Activated CD4-positive, alpha-beta T cell treated with anti-CD3 and anti-CD28 coated beads, Interleukin-2, Interleukin-6, amounts not matched to agents 100 ng/mL and 50 ng/mL, durations not matched to agents 16 hours and 8 hours (primary cell): Measurements from ENCODE around the gene WDR55.
A peak's percentile ranks its signal among the peaks of the same experiment; 100 is the strongest.
"Not testable (repeated sequence)": the region's sequence is repeated elsewhere in the genome, so short reads cannot be mapped to it uniquely, and the experiment has no call there.

Source experiments
- DNase-seq: peaks from one replicate; pipeline ENCODE4 v3.0.0-alpha.2; 2020

Gene WDR55, protein sequence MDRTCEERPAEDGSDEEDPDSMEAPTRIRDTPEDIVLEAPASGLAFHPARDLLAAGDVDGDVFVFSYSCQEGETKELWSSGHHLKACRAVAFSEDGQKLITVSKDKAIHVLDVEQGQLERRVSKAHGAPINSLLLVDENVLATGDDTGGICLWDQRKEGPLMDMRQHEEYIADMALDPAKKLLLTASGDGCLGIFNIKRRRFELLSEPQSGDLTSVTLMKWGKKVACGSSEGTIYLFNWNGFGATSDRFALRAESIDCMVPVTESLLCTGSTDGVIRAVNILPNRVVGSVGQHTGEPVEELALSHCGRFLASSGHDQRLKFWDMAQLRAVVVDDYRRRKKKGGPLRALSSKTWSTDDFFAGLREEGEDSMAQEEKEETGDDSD

DNA sequence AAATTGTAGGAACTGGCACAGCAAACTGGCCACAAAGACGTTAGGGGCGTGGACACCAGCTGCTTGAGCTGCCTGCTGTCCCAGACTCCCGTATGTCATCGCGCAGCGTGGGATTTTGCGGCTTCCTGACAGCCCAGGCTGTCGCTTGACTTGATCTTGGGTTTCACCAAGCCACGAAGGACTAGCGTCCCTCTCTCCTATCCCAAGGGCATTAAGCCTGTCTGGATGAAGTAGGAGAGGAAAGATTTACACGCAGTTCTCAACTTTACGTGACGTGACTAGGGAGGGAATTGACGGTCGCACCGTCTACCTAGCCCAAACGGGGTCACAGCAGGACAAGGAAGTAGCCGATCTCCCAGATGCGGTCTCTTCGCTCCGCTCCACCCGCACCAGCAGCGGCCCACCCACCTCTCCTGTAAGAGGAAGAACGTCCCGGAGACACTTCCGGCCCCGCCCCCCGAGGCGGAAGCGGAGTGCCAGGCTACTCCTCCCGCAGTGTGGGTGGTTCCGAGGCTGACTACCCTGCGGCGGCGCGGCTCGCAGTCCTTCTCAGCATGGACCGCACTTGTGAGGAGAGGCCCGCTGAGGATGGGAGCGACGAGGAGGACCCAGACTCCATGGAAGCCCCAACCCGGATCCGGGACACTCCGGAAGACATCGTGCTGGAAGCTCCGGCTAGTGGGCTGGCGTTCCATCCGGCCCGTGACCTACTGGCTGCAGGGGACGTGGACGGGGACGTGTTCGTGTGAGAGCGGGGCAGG is at the start of gene WDR55:
Gene WDR55, plus strand, starts transcription at position 546 of the 761 bp plus-strand sequence. Its CDS starts 9 bp downstream, at position 555.
- peak; percentile 97 for DNase-seq

DNA sequence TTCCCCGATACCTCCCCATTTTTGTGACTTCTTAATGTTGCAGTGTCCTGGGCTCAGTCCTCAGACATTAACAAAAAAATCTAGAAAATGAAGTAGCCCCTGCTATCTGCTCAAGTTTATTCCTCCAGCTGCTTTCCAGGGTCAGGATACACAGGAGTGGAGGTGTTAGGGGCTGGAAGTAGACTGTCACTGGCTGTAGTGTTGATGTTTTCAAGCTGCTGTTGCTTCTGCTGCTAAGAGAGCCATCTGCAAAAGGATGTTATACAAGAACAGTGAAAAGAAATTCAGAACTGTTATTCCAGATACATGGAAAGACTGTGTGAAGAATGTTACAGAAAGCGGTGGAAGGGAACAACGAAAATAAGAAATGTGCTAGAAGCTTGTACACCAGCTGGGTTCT is 42.4 kb upstream of the WDR55 start:
- no peak for DNase-seq

DNA sequence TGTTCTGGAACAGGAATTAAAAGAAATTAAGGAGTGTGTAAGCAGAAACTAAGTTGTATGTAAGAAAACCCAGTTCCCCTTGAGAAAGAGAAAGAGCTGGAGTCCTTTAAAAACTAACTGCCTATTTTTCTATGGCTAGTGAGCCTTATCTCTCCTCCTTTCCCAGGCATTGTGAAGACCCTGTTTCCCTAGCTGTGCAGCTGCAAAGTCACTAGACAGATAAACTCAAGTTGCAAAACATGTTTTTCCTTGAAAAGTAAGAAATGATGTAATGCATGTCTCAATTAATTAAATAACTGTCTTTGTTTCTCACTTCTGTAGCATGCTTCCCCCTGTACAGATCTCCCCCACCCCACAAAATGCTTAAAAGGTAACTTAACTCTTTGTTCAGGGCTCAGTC is 41.6 kb upstream of the WDR55 start:
- DNase-seq = not testable (repeated sequence)

DNA sequence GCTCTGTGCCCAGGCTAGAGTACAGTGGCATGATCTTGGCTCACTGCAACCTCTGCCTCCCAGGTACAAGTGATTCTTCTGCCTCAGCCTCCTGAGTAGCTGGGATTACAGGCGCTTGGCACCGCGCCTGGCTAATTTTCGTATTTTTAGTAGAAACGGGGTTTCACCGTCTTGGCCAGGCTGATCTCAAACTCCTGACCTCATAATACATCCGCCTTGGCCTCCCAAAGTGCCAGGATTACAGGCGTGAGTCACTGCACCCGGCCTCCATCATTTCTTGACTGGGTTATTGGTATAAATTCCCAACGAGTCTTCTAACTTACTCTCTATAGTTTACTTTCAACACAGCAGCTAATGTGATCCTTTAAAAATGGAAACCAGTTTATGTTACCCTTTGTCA is 39.8 kb upstream of the WDR55 start:
- DNase-seq = not testable (repeated sequence)

DNA sequence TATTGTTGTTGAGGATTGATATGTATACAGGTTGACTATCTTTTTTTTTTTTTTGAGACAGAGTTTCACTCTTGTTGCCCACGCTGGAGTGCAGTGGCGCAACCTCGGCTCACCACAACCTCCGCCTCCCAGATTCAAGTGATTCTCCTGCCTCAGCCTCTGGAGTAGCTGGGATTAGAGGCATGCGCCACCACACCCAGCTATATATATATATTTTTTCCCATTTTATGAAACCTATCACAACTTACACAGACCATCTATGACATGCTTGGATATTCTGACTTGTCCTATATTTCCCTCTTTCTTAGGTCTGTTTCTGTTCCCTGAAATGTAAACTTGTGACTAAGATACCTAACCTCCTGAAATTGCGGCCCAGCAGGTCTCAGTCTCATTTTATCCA is 36.7 kb upstream of the WDR55 start:
- DNase-seq = no peak

DNA sequence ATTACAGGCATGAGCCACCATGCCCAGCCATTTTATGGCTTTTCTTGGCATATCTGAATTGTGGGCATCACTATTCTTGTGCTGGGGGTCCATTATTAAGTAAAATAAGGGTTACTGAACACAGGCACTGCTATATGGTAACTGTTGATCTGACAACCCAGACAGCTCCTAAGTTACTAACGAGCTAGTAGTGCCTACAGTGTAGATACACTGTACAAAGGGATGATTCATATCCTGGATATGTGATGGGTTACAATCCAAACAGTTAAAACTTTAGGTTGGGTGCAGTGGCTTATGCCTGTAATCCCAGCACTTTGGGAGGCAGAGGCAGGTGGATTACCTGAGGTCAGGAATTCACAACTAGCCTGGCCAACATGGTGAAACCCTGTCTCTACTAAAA is 36.0 kb upstream of the WDR55 start:
- DNase-seq = no peak

DNA sequence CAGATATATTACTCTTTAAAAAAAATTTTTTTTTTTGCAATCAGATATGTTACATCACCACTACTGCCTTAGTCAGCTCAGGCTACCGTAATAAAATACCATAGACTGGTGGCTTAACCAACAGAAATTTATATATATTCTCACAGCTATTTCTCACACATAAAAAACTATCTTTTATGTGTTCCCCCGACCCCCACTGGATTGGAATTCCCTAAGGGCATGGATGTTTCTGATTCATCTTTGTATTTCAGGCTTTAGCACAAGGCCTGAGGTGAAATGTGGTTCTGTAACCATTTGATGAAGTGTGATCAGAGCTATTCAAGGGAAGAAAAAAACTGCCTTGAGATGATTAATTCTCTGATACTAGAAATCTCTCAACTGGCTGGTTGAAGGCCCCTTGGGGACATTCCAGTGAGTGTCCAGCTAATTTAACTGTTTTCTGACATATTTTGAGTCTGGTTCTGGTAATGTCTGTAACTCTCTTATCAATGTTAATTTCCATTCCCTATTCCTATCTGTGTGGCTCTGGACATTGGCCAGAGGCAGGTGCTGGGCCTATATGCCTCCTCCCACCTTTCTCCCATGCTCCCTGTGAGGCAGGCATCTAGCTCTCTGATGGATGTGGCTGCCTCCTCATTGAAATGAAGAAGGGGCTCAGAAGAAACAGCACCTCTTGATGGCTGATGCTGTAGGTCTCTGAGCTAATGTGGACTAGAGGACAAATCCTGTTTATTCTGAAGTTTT is 34.2 kb upstream of the WDR55 start:
- no peak for DNase-seq

DNA sequence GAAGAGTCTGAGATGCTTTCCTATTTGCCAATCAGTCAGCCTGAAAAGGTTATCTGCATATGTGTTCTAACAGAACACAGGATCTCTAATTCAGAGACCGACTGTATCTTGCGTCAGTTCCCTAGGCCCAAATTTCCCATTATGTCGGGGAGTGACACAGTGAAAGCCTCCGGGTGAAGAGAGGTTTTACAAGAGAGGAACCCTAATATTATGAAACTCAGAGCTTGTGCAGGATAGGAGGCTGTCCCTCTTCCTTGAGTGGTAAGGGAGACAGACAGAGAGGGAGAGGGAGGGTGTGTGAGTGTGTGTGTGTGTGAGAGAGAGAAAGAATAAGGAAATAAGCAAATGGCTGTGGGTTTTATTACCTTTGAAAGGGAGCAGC is 33.7 kb upstream of the WDR55 start:
- DNase-seq = no peak

DNA sequence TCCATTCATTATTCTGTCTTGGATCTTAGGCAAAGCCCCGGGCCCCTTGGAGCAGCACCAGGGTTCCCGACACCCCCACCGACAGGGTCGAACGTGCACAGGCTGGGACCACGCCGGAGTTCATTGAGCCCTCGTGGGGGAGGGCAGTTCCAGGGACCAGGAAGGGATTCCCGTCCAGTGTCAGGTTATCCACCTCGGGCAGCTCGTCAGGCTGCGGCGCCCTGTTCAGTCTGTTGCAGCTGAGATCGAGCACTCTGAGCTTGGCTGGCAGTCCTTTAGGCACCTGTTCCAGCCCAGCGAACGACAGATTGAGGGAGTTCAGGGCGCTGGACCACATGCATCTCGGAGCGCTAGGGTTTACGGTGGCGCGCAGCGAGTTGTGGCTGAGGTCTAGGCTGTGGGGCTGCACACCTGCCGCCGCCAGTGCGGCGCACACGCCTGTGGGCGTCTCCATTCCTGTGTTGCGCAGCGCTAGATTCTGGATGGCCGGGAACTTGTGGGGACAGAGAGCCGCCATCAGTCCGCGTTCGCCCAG is 32.8 kb upstream of the WDR55 start:
- DNase-seq = peak; percentile 14

DNA sequence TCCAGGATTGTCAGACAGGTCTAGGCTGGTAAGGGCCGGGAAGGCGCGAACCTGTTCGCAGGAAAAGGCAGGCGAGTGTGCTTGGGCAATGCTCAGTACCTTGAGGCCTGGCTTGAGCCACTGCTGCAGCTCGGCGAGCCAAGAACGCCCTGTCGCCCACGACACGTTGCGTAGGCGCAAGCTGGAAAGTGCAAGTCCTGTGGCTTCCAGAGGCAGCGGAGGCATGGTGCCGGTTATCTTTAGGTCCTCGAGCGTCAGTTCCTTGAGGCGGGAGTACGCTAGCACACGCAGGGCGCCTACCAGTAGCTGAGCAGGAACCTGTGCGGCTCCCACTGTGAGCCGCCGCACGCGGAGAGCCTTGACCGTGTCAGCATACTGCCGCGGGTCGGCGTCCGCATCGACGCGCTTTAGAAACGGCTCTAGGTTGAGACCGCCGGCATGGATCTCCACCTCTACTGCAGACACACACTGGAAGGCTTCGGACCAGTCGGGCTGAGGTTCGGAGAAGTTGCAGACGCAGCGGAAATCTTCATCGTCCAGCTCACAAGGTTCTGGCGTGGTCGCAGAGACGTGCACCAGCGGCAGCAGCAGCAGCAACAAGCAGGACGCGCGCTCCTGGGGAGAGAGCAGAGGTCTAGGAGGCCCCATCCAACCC is 32.2 kb upstream of the WDR55 start:
- DNase-seq = peak; percentile 58

DNA sequence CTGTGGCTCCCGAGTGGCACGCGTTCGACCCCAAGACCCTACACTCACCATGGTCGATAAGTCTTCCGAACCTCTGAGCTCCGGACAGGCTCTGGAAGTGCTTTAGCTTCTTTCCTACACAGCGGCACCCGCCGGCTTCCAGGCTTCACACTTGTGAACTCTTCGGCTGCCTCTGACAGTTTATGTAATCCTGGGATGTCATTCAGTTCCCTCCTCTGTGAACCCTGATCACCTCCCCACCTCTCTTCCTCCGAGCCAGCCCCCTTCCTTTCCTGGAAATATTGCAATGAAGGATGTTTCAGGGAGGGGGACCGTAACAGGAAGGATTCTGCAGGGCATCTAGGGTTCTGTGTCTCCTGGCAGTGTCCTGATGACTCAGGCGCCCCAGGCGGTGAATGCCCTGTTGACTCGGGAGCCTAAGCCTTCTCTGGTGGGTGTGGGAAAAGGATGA is 31.7 kb upstream of the WDR55 start, which contains the start of gene CD14:
Gene CD14, minus strand, starts transcription at position 155 of the 451 bp plus-strand sequence. Its CDS starts 104 bp downstream, at position 51.
- DNase-seq = peak; percentile 13

DNA sequence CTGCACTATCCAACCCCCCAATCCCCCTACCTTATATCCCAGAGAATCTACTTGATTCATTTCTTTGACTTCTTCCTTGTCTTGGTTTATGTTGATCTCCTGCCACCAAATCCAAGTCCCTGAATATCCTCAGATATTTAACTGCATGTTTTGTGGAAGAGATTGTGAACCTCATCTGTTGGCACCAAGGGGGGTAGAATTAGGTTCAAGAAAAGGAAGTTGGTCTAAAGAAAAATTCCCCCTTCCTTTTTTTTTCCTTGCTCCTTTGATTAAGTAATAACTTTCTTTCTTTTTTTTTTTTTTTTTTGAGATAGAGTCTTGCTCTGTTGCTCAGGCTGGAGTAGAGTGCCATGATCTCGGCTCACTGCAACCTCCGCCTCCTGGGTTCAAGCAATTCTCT is 31.2 kb upstream of the WDR55 start:
- DNase-seq = no peak

DNA sequence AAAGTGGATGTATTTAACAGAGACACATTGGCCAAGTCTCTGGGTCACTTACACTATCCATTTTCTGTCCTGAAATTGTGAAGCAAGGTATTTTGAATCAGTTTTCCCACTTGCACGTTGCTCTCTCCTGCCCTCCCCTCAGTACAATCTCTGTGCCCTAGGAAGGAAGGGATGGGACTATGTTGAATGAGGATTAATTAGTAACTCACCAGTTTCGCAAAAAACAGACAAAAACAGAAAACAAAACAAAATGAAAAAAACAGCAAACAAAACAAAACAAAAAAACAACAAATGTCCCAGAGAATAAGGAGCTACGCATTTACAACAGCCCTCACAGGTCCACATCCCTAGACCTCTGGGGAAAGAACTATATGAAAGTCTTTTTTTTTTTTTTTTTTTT is 30.6 kb upstream of the WDR55 start:
- DNase-seq = no peak

DNA sequence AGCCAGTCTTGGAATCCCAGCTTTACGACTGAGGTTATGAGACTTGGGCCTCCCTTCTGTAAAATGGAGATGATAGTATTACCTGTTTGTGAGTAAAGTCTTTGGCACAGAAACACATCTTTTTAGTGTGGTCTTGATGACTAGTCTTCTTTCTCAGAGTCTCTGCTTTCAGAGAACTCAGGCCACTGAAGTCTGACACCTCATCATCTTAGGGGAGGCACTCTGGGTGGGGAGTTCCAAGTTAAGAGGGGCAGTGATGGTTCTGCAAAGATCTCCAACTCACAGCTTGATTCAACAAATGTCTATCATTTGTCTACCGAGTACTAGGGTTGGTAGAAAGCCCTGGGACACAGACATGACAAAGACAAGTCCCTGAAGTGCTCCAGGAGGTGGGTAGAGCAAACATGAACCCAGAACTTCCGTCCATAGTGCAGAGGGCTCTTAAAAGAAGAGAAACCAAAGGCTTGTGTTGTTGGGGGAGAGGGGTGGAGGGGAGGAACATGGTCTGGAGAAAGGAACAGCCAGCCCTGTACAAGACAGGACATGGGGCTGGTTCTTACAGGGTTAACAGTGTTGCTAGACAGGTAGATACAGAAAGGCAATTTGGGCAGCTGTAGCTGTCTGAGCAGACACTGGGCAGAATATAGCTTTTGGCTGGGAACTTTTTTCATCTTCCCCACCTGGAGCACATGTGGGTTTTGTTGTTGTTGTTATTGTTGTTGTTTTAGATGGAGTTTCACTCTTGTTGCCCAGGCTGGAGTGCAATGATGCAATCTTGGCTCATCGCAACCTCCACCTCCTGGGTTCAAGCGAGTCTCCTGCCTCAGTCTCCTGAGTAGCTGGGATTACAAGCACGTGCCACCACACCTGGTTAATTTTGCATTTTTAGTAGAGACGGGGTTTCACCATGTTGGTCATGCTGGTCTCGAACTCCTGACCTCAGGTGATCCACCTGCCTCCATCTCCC is 29.1 kb upstream of the WDR55 start:
- DNase-seq = no peak

DNA sequence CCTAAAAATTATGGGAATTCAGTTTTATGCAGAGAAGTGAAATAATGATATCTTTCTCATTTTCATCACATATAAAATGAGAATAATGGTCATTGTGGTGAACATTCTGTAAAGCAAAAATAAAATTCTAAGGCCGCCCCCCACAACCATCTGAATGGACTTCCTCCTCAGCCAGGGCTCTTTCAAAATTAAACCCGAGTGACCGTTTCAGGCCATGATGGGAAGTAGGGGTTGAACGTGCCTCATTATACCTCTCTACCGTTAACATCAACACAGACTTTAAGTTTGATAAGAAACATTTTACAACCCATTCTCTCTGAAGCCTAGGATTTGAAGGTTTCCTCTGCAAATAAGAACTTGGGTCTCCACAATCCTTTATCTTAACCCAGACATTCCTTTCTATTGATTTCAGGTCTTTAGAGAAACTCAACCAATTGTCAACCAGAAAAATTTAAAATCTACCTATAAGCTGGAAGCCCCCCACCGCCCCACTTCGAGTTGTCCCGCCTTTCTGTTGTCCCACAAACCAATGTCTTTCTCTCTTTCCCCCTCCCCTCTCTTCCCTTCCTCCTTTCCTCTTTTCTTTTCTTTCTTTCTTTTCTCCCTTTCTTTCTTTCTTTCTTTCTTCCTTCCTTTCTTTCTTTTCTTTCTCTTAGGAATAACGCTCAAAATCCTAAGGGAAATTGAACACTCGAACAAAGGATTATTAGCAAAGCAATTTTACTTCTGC is 27.2 kb upstream of the WDR55 start:
- DNase-seq = no peak

DNA sequence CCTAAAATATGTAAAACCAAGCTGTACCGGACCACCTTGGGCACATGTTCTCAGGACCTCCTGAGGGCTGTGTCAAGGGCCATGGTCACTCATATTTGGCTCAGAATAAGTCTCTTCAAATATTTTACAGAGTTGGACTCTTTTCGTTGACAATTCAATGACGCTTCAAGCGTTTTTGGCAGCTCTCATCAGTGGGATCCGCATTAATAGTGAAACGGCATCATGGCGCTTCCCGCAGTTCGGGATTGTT is 25.9 kb upstream of the WDR55 start:
- not testable (repeated sequence) for DNase-seq

DNA sequence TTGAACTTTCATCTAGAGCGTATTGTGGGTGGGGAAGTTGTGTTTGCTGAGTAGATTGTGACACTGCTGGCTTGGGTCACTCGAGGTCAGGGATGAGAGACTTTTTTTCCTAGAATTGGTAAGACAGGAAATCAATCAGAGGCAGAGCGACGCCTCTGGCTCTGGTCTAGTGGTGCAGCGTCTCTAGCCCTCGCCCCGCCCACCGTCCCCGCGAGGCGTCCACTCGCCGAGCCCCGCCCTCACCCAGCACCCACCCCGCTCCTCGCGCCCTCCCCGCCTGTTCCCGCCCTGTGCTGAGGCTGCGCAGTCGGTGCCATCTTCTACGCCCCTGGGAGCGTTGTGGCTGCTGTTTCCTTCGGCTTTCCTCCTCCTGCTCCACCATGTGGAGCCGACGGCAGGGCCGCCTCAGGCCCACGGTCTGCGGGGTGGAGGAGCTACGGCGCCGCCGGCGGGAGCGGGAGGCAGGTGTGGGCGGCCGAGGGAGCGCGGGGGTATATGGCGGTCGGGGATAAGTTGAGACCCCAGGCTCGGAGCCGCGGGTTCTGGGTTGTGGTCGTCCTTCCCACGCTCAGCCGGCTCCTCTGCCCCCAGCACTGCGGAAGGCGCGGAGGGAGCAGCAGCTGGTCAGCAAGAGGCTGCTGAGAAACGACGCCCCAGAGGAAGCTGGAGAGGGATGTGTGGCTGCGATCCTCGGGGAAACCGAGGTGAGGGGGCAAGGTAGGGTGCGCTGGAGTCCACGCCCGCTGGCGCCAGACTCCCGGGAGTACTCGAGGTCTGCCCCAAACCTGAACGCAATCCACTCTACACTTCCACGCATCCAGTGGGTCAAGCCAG is 25.3 kb upstream of the WDR55 start, which contains the start of gene TMCO6:
Gene TMCO6, plus strand, starts transcription at position 304 of the 834 bp plus-strand sequence. Its CDS starts 77 bp downstream, at position 381.
- DNase-seq = peak; percentile 98

DNA sequence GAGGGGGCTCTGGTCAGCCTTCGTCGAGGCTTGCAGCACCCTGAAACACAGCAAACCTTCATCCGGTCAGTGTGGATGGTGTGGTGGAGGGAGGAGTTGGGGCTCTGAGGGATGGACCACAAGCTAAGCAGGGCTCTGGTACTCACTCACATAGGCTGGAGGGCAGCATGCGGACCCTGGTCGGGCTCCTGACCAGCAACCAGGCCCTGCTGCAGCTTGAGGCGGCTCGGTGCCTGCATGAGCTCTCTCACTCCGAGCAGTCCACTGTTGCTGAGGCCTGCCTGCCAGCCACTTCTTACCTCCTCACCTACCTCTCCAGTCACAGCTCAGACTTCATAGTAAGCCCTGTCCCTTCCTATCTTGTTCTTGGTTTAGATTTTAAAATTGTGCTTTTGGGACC is 23.0 kb upstream of the WDR55 start:
- DNase-seq = no peak

DNA sequence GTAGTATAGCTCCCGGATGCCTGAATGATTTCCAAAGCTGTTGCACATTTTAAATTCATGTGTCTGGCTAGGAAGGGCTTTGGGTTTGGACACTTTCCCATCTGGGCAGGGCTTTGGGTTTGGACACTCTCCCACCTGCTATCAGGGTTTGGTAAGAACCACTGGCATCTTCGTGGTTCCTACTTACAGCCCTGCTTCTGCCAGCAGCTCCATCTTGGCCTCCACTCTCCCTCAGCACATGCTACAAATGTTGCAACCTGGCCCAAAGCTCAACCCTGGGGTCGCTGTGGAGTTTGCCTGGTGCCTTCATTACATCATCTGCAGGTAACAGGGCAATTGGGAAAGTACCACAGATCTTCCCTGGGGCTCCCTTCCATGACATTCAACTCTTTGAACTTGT is 22.0 kb upstream of the WDR55 start:
- DNase-seq = no peak

DNA sequence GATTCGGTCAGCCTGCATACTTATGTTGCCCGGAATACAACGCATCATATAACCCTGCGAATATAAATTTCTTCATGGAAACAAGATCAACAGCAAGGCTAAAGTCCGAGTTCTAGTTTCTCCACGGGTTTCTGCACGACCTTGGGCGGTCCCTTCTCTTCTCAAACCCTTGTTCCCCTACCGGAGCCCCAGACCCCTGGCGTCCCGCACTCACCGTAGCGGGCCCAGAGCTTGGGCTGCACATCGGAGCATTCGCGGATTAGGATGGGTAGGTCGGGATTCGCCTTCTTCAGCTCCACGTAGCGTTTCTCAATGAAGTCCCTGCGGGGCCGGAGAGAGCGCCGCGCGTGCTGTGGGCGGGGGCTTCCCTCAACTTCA is 17.7 kb upstream of the WDR55 start:
- DNase-seq = no peak
